Activated CD8-positive, alpha-beta T cell treated with anti-CD3 and anti-CD28 coated beads for 36 hours (primary cell): ENCODE data around the gene MEIOB. TPM values are rescaled to one million over a fixed set of nuclear protein-coding genes. Genes with fewer than 3 reads are reported as not detected.

Source experiments
- ATAC-seq: fragments of 200-7000 bp; cut with Tn5 transposase; one replicate; pipeline ENCODE4 v1.10.0; 2021; ENCODE audit warnings: mild to moderate bottlenecking, moderate library complexity
- CTCF ChIA-PET: fragments of 350-600 bp; sonication (Branson Sonifier 250); formaldehyde crosslinking; loops from one replicate; lab custom pipeline; 2021; ENCODE audit warnings: antibody characterized with exemption; lab: Charles Lee
- POLR2A ChIA-PET: fragments of 350-600 bp; sonication (Branson Sonifier 250); formaldehyde crosslinking; loops from one replicate; lab custom pipeline; 2021; ENCODE audit warnings: antibody characterized with exemption; lab: Charles Lee
- DNase-seq: peaks from one replicate; pipeline ENCODE4 v3.0.0-alpha.2; 2020
- H3K27ac Mint-ChIP-seq: one replicate; pipeline ENCODE4 v1.8.0; 2021; ENCODE audit warnings: mild to moderate bottlenecking, mixed read lengths
- H3K27me3 Mint-ChIP-seq: one replicate; pipeline ENCODE4 v1.8.0; 2021; ENCODE audit warnings: mixed read lengths
- H3K36me3 Mint-ChIP-seq: one replicate; pipeline ENCODE4 v1.8.0; 2021; ENCODE audit warnings: low read depth, mixed read lengths
- H3K4me1 Mint-ChIP-seq: one replicate; pipeline ENCODE4 v1.8.0; 2021; ENCODE audit warnings: low read depth, mixed read lengths
- H3K4me3 Mint-ChIP-seq: one replicate; pipeline ENCODE4 v1.8.0; 2021; ENCODE audit warnings: mild to moderate bottlenecking, moderate library complexity, mixed read lengths
- H3K9me3 Mint-ChIP-seq: one replicate; pipeline ENCODE4 v1.8.0; 2021; ENCODE audit warnings: mixed read lengths
- intact Hi-C: fragments of 100-400 bp; cut with micrococcal nuclease; formaldehyde crosslinking; loops from one replicate; pipeline ENCODE4 v1.10.0; 2022
- total RNA-seq, 2 experiments: library from RNA; stranded (reverse); gene quantifications; one replicate each; pipeline ENCODE4 v1.2.3, GENCODE V29; 2021
- TF ChIP-seq, protein P1 (sequence below): fragments of 200-600 bp; IDR thresholded peaks from one replicate; pipeline ENCODE4 v1.8.0; 2022; ENCODE audit warnings: antibody characterized with exemption, mild to moderate bottlenecking

MEIOB gene
- total RNA-seq, 2 experiments from 2014 or later, result 0.34 to 0.40 TPM

DNA sequence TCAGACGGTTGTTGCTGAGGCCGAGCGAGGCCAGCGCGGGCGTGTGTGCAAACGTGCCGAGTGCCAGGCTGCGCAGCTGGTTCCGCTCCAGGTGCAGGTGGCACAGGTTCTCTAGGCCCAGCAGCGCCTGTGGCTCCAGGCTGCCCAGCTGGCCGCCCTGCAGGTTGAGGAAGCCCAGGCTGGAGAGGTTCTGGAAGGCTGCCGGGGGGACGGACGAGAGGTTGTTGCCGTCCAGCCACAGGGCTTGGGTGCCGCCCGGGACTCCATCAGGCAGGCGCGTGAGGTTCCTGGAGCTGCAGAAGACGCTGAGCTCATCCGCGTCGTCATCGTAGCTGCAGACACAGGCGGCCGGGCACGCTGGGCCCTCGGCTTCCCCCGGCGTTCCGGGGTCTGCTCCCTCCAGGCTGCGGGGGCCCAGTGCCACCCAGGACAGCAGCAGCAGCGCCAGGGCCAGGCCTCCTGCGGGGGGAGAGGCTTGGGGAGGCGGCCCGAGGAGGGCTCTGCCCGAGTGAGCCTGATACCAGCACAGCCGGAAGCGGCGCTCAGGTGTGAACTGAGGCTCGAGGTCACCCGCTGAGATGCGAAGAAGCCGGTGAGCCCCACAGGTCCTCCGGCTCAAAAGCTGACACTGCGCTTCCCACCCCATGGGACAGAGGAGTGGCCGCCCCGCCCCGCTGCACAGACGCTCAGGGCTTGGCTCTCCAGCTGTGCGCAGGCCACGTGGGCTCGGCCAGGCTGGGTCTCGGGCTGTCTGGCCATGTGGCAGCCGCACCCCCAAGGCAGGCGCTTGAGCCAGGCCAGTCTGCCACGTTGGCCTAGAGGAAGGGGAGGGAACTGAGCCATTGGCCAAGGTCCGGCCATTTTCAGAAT is 79.8 kb downstream of the MEIOB start:
- no peak overlapping the region for H3K27ac Mint-ChIP-seq
- H3K36me3 Mint-ChIP-seq, result peaks cover 5% of the 10 kb centered on the region
- H3K4me1 Mint-ChIP-seq, result no peaks in the 10 kb centered on the region
- ChIA-PET CTCF (no interaction called here), POLR2A (no interaction called here)
- no peak overlapping the region for H3K4me3 Mint-ChIP-seq
- DNase-seq (no peak), ATAC-seq (no peak)
- TF ChIP-seq, protein P1, sequence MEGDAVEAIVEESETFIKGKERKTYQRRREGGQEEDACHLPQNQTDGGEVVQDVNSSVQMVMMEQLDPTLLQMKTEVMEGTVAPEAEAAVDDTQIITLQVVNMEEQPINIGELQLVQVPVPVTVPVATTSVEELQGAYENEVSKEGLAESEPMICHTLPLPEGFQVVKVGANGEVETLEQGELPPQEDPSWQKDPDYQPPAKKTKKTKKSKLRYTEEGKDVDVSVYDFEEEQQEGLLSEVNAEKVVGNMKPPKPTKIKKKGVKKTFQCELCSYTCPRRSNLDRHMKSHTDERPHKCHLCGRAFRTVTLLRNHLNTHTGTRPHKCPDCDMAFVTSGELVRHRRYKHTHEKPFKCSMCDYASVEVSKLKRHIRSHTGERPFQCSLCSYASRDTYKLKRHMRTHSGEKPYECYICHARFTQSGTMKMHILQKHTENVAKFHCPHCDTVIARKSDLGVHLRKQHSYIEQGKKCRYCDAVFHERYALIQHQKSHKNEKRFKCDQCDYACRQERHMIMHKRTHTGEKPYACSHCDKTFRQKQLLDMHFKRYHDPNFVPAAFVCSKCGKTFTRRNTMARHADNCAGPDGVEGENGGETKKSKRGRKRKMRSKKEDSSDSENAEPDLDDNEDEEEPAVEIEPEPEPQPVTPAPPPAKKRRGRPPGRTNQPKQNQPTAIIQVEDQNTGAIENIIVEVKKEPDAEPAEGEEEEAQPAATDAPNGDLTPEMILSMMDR, result no peak
- H3K9me3 Mint-ChIP-seq, result peaks cover under 1% of the 10 kb centered on the region
- H3K27me3 Mint-ChIP-seq, result no peaks in the 10 kb centered on the region
- intact Hi-C loops, result no loop called here

DNA sequence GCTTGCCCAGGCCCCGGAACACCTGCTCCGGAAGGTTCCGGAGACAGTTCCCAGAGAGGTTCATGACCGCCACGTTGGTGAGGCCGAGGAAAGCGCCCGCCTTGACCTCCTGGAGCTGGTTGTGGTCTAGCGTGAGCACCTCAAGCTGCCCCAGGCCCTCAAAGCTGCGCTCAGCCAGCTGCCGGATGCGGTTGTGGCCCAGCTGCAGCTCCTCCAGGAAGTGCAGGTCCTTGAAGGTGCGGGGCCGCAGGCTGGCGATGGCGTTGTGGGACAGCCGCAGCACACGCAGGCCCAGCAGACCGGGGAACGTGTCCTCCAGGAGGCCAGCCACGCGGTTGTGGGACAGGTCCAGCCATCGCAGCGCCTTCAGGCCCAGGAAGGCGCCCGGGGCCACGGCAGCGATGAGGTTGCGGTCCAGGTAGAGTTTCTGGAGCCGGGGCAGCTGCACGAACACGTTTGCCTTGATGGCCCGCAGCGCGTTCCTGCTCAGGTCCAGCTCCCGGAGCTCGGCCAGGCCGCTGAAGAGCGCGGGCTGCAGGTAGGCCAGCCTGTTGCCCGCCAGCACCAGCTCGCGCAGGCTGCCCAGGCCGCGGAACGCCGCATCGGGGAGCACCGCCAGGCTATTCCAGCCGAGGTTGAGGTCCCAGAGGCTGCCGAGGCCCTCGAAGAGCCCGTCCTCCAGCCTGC is 80.6 kb downstream of the MEIOB start:
- no peaks in the 10 kb centered on the region for H3K4me1 Mint-ChIP-seq
- H3K27me3 Mint-ChIP-seq, result no peaks in the 10 kb centered on the region
- DNase-seq, result no peak
- ChIA-PET POLR2A (interaction anchor here (0.9 to 1.5 kb wide), 2 partner anchors 18 to 20 kb away, joined by 3 to 4 read pairs; no protein-coding TSS in a partner anchor), CTCF (no interaction called here)
- TF ChIP-seq, protein P1, result no peak
- no peaks in the 10 kb centered on the region for H3K9me3 Mint-ChIP-seq
- no peak overlapping the region for H3K27ac Mint-ChIP-seq
- intact Hi-C loops, result no loop called here
- peaks cover 5% of the 10 kb centered on the region for H3K36me3 Mint-ChIP-seq
- H3K4me3 Mint-ChIP-seq, result no peak overlapping the region
- no peak for ATAC-seq

DNA sequence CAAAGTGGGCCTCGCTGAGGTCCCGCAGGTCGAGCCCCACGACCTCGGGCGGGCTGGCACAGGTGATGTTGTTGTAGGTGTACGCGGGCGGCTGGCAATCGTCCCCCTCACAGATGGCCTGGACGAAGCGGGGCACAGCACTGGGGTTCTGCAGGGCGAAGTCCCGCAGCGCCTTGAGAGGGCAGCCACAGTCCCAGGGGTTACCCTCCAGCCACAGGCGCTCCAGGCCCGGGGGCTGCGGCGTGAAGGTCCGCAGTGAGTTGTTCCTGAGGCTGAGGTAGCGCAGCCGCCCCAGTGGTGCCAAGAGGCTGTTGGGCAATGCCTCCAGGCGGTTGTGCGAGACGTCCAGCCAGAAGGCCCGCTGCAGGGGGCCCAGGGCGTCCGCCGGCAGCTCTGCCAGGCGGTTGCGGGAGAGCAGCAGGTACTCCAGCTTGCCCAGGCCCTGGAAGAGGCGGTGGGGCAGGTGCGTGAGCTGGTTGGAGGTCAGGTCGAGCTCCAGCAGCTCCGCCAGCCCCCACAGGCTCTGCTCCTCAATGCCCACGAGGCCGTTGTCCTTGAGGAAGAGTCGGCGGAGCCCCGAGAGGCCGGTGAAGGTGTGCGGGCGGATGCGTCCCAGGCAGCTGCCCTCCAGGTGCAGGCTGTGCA is 81.2 kb downstream of the MEIOB start:
- CTCF ChIA-PET, result no interaction called here
- TF ChIP-seq, protein P1, result no peak
- DNase-seq (no peak), ATAC-seq (no peak)
- no peaks in the 10 kb centered on the region for H3K27me3 Mint-ChIP-seq
- H3K9me3 Mint-ChIP-seq, result no peaks in the 10 kb centered on the region
- H3K4me3 Mint-ChIP-seq, result no peak overlapping the region
- intact Hi-C loops, result no loop called here
- H3K4me1 Mint-ChIP-seq, result peaks cover under 1% of the 10 kb centered on the region
- peaks cover 5% of the 10 kb centered on the region for H3K36me3 Mint-ChIP-seq
- POLR2A ChIA-PET, result interaction anchor here (0.9 to 1.5 kb wide), 2 partner anchors 17 to 20 kb away, joined by 3 to 4 read pairs; no protein-coding TSS in a partner anchor
- H3K27ac Mint-ChIP-seq, result no peak overlapping the region

DNA sequence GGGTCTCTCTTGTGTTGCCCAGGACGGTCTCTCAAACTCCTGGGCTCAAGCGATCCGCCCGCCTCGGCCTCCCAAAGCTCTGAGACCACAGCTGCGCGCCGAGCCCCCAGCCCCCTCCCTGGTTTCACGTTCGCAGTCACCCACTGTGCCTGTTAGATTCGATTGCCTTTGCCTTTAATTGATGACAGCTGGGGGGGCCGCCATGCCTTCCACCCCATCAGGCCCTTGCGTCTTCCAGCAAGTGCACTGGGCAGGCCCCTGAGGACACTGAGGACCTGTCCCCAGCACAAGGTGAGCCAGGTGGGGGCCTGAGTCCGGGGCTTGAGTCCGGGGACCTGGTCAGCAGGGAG is 81.7 kb downstream of the MEIOB start:
- Mint-ChIP-seq H3K27ac (no peak overlapping the region), H3K4me3 (no peak overlapping the region), H3K4me1 (peaks cover 4% of the 10 kb centered on the region), H3K27me3 (no peaks in the 10 kb centered on the region), H3K36me3 (peaks cover 5% of the 10 kb centered on the region), H3K9me3 (no peaks in the 10 kb centered on the region)
- no peak for DNase-seq
- intact Hi-C loops, result no loop called here
- ChIA-PET CTCF (no interaction called here), POLR2A (interaction anchor here (0.9 to 1.5 kb wide), 3 partner anchors 16 to 21 kb away, joined by 3 to 4 read pairs (median 3); no protein-coding TSS in a partner anchor)
- TF ChIP-seq, protein P1, result no peak
- no peak for ATAC-seq
